NCI-H524 (cell line): ENCODE measurements around the gene BIRC6.

ENCODE experiments used
- DNase-seq, 2 experiments: peaks; one replicate each; lab custom pipeline; 2025; lab: John Stamatoyannopoulos, UW

BIRC6 gene

DNA sequence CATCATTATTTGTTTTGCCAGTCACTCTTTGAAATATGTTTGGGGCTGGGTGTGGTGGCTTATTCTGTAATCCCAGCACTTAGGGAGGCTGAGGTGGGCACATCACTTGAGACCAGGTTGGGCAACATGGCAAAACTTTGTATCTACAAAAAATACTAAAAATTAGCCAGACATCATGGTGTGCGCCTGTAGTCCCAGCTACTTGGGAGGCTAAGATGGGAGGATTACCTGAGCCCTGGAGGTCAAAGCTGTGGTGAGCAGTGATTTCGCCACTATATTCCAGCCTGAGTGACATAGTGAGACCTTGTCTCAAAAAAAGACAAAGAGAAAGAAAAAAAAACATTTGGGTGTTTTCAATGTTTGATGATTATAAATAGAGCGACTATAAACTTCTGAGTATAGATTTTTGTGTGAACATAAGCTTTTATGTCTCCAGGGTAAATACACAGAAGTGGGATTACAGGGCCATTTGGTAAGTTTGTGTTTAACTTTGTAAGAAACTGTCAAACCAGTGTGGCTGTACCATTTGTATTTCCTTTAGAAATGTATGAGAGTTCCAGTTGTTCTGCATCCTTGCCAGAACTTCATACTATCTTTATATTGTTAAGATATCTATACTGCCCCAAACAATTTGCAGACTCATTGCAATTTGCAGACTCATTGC, 15.8 kb downstream of the BIRC6 start:
- DNase-seq, result no peak

GRCh38 chr2:32375228-32375892, 18.5 kb downstream of the BIRC6 start:
- DNase-seq, result no peak

- DNase-seq, result no peak
Observed at GRCh38 chr2:32376756-32377155, 19.9 kb downstream of the BIRC6 start.

DNA sequence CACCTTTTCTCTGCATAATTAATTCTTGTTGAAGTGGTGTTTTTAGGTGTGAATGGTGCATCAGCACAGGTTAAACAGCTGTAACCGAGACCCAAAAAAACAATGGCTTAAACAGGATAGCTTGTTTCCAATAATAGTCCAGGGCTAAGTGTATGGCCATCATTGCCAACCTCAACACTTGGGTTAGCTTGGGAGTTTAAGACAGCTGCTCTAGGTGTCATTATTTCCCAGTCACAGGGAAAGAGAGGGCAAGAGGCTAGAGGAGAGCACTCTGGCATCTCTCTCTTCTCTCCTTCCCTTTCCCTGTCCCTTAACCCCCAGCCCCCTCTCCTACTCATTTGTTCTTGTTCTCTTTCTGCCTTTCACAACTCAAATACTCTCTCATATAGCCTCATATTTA, 21.1 kb downstream of the BIRC6 start:
- no peak for DNase-seq

- no peak for DNase-seq
Observed at GRCh38 chr2:32379352-32379751, 22.5 kb downstream of the BIRC6 start.

DNA sequence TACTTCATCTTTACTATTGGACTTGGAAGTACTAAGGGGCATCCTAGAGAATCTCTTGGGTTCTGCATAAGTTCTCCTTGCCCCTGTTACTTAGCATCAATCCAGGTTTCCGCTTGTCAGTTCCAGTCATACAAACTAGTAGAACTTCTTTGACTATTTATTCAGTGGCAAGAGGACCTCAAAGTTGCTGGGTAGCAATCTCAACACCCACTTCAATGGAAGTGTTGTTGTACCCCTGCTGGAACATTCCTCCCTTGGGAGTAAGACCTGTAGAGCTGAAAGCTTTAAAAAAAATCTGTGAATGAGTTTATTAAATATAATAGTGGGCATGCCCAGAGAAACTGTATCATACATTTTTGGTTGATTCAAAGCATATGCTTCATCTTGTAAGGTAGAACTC, 27.0 kb downstream of the BIRC6 start:
- no peak for DNase-seq

- DNase-seq, result no peak
Observed at GRCh38 chr2:32384529-32384928, 27.7 kb downstream of the BIRC6 start.

DNA sequence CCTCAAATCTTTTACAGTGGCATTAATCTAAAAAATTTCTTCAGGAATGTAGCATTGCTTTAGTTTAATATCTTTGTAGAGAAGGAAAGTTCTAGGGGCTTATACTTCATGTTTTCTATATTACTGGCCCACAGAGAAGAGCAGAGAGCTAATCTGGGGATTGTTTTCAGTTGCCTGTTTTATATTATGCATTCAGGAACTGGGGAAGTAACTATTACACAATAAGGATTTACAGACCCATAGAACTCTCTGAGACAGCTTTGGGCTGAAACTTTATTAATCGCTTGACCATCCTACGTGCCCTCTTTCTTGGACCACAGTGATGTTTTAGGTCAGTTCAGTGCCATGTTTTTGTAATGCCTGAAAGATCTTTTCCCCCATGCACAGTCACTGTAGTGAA, 29.9 kb downstream of the BIRC6 start:
- DNase-seq, result no peak

DNA sequence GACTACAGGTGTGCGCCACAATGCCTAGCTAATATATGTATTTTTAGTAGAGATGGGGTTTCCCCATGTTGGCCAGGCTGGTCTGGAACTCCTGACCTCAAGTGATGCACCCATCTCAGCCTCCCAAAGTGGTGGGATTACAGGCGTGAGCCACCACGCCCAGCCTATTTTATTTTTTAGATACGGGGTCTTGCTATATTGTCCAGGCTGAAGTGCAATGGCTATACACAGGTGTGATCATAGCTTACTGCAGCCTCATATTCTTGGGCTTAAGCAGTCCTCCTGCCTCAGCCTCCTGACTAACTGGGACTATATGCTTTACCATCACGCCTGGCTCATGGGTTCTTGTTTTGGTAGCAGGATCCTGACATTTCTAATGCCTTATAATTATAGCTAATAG, 42.4 kb downstream of the BIRC6 start:
- DNase-seq, result no peak

DNA sequence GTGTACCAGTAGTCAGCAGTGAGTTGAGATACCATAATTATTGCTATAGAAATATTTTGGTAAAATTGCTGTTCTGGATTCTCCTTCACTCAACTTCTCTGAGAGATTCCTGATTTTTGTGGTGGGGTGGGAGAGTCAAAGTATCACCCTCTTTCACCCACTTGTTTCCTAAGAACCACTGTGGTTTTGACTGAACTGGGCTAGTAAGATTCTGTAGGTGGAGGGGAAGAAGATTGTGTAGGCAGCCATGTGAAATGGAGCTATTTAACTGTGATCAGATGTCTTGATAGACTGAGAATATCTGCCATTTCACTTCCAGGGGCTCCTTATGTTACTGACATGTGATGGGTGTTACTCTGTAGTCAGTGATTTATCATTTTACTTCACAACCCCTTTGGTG, 45.3 kb downstream of the BIRC6 start:
- DNase-seq, result no peak

DNA sequence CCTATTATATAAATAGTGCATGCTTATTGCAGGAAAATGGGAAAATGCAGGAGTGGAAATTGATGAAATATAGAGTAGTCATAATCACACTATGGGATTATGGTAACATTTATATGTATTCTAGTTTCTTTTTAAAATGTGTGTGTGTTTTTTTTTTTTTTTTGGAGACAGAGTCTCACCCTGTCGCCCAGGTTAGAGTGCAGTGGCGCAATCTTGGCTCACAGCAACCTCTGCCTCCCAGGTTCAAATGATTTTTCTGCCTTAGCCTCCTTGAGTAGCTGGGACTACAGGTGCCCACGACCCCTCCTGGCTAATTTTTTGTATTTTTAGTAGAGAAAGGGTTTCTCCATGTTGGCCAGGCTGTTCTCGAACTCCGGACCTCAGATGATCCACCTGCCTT, 47.0 kb downstream of the BIRC6 start:
- DNase-seq, result no peak

GRCh38 chr2:32404691-32405090, 47.9 kb downstream of the BIRC6 start:
- no peak for DNase-seq

GRCh38 chr2:32416519-32416918, 59.7 kb downstream of the BIRC6 start:
- DNase-seq, result no peak

GRCh38 chr2:32417659-32418058, 60.8 kb downstream of the BIRC6 start:
- no peak for DNase-seq

- DNase-seq, result no peak
Observed at GRCh38 chr2:32418778-32419177, 62.0 kb downstream of the BIRC6 start.

DNA sequence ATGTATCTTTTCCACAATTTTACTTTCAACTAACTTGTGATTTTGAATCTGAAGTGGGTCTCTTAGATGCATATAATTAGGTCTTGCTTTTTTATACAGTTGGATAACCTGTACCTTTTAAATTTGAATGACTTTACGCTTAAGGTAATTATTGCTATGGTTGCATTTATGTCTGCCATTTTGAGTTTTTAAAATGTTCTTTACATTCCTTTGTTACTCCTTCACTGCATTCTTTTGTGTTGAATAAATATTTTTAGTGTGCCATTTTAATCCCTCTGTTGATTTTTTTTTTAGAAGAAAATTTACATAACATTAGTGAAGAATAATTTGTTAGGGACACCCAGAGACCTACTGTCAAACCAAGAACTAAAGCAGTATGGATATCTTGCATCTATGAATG, 65.3 kb downstream of the BIRC6 start:
- DNase-seq, result no peak

- no peak for DNase-seq
Observed at GRCh38 chr2:32423536-32423935, 66.7 kb downstream of the BIRC6 start.

DNA sequence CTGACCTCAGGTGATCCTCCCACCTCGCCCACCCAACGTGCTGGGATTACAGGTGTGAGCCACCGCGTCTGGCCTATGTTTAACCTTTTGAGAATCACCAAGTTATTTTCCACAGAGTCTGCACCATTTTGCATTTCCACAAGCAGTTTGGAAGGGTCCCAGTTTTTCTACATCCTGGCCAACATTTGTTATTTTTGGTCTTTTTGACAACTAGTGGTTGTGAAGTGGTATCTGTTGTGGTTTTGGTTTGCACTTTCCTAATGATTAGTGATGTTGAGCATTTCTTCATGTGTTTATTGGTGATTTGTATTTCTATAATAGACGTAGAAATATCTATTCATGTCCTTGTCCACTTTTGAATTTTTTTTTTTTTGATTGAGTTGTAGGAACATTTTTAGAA, 67.9 kb downstream of the BIRC6 start:
- DNase-seq, result no peak

DNA sequence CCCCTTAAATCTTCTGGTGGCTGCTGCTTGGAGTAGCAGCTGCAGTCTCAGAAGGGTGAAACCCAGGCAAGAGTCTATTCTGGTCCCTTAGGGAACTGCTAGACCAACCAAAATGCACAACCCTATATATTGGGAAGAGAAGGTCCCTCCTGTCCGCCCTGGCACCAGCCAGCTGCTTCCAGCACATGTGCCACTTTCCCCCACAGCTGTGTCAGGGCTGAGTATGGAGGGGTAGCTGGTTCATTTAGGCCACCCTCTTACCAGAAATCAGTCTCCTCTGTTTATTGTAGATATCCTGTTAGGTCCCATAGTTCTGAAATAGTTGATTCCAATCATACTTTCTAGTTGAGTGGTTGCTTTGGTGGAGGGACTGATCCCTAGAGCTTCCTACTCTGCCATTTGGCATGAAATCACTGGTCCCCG, 68.9 kb downstream of the BIRC6 start:
- DNase-seq, result peak in 1 of 2 experiments; percentile 13

GRCh38 chr2:32427672-32428610, 71.1 kb downstream of the BIRC6 start:
- DNase-seq, result peak; percentile 10 to 68

DNA sequence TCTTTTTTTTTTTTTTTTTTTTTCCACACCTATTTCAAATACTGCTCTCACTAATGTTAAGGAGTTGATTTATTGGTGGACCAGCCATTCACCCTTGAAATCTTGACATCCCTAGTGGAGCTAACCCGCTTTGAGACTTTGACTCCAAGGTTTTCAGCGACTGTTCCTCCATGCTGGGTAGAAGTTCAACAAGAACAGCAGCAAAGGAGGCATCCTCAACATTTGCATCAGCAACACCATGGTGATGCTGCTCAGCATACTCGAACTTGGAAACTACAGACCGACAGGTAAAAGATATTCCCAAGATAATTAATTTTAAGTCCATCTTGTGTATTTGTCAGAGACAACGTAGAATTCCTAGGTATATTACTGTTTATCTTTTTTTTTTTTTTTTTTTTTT, 74.0 kb downstream of the BIRC6 start:
- no peak for DNase-seq

DNA sequence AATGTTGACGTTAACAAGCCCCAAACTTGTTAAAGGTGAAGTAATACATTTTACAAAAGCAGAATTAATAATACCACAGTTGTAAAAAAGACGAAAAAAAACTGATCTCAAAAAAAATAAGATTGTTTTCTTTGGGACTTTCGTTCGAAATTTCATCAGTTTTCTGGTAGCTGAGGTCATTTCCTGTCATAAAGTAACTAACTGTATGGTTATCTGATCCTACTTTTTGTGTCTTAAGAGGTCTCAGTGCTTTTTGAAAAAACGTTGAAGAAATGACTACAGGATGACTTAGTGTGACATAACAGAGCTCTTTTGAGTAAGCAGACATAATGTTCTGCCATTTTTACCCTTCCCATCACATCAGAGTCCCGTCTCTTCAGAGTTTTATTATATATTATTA, 79.3 kb downstream of the BIRC6 start:
- no peak for DNase-seq

GRCh38 chr2:32442020-32442467, 85.2 kb downstream of the BIRC6 start:
- no peak for DNase-seq
